ENCODE measurements around the gene GBF1.
A peak's percentile ranks its signal among the peaks of the same experiment; 100 is the strongest.
"Not testable (repeated sequence)": the region's sequence is repeated elsewhere in the genome, so short reads cannot be mapped to it uniquely, and the experiment has no call there.

Gene GBF1

DNA sequence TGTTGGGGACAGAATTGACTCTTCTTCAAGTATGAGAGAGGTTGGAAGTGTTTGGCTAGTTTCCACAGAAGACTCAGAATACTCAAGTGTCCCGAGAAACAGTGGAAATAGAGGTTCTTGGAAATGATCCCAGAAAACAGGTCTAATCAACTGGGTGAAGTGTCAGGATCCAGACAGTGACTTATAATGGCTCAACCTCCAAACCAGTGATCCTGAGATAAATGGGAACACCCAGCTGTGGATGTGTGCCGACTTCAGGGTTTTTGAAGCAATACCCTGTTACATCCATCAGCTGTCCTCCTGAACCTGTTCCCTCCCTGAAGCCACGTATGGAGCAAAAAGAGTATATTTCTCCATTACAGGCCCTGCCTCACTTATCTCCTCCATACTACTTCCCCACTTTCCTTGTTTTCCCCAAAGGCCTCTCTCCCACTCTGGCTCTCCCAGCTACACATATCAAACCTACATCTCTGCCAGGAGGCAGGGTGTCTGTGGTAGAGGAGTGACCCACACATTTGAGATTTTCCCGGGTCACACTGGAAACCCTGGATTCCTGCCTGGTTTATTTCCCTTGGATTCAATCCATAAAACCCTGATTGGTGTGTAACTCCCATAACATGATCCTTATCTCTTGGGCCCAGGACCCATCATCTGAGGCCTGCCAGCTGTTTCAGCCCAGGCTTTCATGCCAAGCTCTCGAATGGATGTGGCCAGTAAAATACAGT is 36.9 kb upstream of the GBF1 start:
- DNase-seq (ENCODE audit: low read depth in 2 of 2), result peak in 1 of 2 donors; percentile 73

DNA sequence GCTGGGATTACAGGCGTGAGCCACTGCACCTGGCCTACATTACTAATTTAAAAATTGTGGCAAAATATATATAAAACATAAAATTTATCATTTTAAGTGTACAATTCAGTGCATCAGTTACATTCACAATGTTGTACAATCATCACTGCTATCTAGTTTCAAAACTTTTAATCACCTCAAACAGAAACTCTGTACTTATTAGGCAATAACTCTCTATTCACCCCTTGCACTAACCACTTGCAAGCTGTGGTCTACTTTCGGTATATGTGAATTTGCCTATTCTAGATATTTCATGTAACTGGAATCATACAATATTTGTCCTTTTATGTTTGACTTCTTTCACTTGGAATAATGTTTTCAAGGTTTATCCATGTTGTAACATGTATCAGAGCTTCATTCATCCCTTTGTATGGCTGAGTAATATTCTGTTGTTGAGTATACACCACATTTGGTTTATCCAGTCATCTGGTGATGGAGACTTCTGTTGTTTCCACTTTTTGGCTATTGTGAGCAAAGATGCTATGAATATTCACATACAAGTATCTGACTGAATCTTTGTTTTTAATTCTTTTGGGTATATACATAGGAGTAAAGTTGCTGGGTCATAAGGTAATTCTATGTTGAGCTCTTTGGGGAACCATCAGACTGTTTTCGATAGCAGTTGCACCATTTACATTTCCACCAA is 33.6 kb upstream of the GBF1 start:
- DNase-seq (ENCODE audit: low read depth in 2 of 2), result no peak
- no peak overlapping the region for H3K4me3 ChIP-seq (replicated peaks in 1 of 2; ENCODE audit: low read depth in 2 of 2, low read length in 2 of 2)
- TF ChIP-seq, protein P1, sequence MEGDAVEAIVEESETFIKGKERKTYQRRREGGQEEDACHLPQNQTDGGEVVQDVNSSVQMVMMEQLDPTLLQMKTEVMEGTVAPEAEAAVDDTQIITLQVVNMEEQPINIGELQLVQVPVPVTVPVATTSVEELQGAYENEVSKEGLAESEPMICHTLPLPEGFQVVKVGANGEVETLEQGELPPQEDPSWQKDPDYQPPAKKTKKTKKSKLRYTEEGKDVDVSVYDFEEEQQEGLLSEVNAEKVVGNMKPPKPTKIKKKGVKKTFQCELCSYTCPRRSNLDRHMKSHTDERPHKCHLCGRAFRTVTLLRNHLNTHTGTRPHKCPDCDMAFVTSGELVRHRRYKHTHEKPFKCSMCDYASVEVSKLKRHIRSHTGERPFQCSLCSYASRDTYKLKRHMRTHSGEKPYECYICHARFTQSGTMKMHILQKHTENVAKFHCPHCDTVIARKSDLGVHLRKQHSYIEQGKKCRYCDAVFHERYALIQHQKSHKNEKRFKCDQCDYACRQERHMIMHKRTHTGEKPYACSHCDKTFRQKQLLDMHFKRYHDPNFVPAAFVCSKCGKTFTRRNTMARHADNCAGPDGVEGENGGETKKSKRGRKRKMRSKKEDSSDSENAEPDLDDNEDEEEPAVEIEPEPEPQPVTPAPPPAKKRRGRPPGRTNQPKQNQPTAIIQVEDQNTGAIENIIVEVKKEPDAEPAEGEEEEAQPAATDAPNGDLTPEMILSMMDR (IDR thresholded peaks at IDR 0.05; ENCODE audit: low read depth, low read length), result no peak

More for the DNA sequence above, 36.9 kb upstream of the GBF1 start:
- H3K4me3 ChIP-seq (replicated peaks in 1 of 2; ENCODE audit: low read depth in 2 of 2, low read length in 2 of 2), result no peak overlapping the region
- TF ChIP-seq, protein P1 (IDR thresholded peaks at IDR 0.05; ENCODE audit: low read depth, low read length), result no peak

DNA sequence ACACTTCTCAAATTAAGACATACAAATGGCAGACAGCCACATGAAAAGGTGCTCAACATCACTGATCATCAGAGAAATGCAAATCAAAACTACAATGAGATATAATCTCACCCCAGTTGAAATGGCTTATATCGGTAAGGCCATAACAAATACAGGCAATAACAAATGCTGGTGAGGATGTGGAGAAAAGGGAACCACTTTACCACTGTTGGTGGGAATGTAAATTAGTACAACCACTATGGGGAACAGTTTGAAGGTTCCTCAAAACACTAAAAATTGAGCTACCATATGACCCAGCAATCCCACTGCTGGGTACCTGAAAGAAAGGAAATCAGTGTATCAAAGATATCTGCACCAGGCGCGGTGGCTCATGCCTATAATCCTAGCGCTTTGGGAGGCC is 31.7 kb upstream of the GBF1 start:
- not testable (repeated sequence) for DNase-seq (ENCODE audit: low read depth in 2 of 2)

DNA sequence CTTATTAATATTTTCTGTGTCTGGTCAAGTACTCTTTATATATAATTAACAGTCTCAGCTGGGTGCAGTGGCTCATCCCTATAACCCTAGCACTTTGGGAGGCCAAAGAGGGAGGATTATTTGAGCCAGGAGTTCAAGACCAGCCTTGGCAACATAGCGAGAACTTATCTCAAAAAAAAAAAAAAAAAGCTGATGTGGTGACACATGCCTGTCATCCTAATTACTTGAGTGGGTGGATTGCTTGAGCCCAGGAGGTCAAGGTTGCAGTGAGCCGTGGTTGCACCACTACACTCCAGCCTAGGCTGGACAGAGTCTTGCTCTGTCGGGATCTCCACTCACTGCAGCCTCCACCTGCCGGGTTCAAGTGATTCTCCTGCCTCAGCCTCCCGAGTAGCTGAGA is 26.0 kb upstream of the GBF1 start:
- TF ChIP-seq, protein P1 (IDR thresholded peaks at IDR 0.05; ENCODE audit: low read depth, low read length), result no peak
- H3K4me3 ChIP-seq (replicated peaks in 1 of 2; ENCODE audit: low read depth in 2 of 2, low read length in 2 of 2), result no peak overlapping the region
- no peak for DNase-seq (ENCODE audit: low read depth in 2 of 2)

More for the DNA sequence above, 31.7 kb upstream of the GBF1 start:
- not testable (repeated sequence) for H3K4me3 ChIP-seq (replicated peaks in 1 of 2; ENCODE audit: low read depth in 2 of 2, low read length in 2 of 2)

DNA sequence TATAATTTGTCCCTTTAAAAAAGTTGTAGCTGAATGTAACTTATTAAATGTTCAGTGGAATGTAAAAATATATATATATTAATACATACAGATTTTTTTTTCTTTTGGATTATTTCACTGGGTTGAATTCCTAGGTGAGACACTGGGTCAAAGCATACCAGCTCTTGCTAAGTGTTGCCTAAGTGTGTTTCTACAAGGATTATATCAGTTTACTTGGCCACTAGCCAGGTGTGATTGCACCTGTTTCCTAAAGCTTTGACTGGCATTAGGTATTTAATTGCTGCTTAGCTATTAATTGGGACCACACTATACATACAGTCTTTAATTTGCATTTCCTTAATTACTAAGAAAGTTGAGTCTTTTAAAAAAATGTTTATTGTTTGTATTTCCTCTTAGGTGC is 24.7 kb upstream of the GBF1 start:
- no peak overlapping the region for H3K4me3 ChIP-seq (replicated peaks in 1 of 2; ENCODE audit: low read depth in 2 of 2, low read length in 2 of 2)
- DNase-seq (ENCODE audit: low read depth in 2 of 2), result no peak
- TF ChIP-seq, protein P1 (IDR thresholded peaks at IDR 0.05; ENCODE audit: low read depth, low read length), result no peak

DNA sequence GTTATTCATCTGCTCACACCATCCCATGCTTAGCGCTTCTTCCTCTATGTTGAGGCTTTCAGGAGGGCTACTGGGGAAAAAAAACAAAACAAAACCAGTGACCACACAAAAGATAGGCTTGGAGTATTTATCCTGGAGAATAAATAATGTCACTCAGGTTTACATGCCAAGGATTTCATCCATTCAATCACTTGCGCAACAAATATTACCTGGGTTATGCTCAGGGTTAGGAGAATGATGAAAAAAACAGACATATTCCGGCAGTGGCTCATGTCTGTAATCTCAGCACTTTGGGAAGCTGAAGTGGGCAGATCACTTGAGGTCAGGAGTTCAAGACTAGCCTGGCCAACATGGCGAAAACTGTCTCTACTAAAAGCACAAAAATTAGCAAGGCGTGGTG is 22.5 kb upstream of the GBF1 start:
- TF ChIP-seq, protein P1 (IDR thresholded peaks at IDR 0.05; ENCODE audit: low read depth, low read length), result no peak
- DNase-seq (ENCODE audit: low read depth in 2 of 2), result no peak
- no peak overlapping the region for H3K4me3 ChIP-seq (replicated peaks in 1 of 2; ENCODE audit: low read depth in 2 of 2, low read length in 2 of 2)

DNA sequence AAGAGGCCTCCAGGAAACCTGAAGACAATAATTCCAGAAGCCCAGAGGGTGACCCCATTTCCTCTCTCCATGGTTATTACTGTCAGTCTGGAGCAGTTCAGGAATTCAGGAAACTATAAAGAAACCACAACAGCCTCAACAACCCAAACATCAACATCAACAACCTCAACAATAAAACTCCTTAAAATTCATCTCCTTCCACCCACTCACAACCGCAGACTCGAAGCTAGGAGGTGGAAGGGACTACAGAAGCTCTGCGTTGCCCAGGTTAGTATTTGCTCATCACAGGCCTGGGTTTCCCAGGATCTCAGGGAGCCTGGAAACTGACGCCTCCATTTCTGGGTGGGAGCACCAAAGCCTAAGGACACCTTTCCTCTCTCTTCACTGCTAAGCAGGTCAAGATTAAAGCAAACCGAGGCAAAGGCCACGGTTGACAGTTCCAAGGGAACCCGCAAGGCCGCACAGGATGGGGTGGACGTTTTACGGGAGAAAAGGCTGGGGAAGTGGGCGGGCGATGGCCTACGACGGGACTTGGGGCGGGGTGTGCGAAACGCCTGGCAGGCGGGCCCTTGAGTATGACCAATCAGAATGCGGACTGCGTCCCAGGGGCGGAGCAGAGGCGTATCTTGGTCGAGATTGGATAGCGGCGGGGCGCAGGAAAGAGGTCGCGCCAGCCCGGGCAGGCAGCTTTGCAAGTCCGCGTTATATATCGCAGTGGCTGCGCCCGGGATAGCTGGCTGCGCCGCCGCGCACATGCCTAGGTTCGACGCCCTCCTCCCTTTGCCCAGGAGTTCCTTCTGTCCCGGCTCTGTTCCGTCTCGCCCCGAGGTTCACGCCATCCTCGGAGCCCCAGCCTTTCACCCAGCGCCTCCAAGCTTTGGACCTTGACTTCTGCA is 19.4 kb upstream of the GBF1 start, which contains the start of gene ELOVL3:
TSS of gene ELOVL3 (plus strand) at position 654 of the 896 bp plus-strand sequence. CDS start 250 bp downstream, outside the sequence.
- peak; percentile 96 for DNase-seq (ENCODE audit: low read depth in 2 of 2)
- TF ChIP-seq, protein P1 (IDR thresholded peaks at IDR 0.05; ENCODE audit: low read depth, low read length), result no peak
- peak within 1 kb of the TSS in 1 of 2 donors; percentile 36 for H3K4me3 ChIP-seq (replicated peaks in 1 of 2; ENCODE audit: low read depth in 2 of 2, low read length in 2 of 2)
